T-helper 2 cell treated with Interferon-gamma antibody and Interleukin-4, amounts not matched to agents 100 ng/mL and 5 ng/mL, for 36 hours (primary cell): ENCODE data around the gene GAGE13. TPM values are rescaled to one million over a fixed set of nuclear protein-coding genes. Genes with fewer than 3 reads are reported as not detected.
"Not testable (repeated sequence)": the region's sequence is repeated elsewhere in the genome, so short reads cannot be mapped to it uniquely, and the experiment has no call there.

Experiments
- intact Hi-C: fragments of 100-400 bp; cut with micrococcal nuclease; formaldehyde crosslinking; loops from one replicate; pipeline ENCODE4 v1.15.1; 2023
- total RNA-seq: library from RNA; stranded (reverse); gene quantifications from 2 replicates; pipeline ENCODE4 v1.2.3, GENCODE V29; 2022

The GAGE13 gene
- not detected in 2 replicates for total RNA-seq

- intact Hi-C loops = not testable (repeated sequence)
Measured at GRCh38 chrX:49331282-49331681, at the start of gene GAGE13. Gene GAGE13, plus strand, starts transcription at chrX:49331582. Its CDS starts 1,156 bp downstream, at chrX:49332738.

- intact Hi-C loops = no loop called here
Measured at GRCh38 chrX:49282647-49283011, 48.8 kb upstream of the GAGE13 start.

- intact Hi-C loops = no loop called here
Measured at GRCh38 chrX:49284212-49284611, 47.2 kb upstream of the GAGE13 start.

DNA sequence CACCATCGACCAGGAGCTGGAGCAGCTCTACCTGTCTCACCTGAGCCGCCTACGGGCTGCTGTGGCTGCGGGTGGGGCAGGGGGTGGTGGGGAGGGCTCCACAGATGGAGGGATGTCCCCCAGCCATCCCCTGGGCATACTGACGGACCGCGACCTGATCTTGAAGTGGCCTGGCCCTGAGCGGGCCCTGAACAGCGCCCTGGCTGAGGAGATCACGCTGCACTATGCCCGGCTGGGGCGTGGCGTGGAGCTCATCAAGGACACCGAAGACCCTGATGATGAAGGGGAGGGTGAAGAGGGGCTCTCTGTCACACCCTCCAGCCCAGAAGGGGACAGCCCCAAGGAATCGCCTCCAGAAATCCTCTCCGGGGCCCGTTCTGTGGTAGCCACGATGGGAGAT is 45.2 kb upstream of the GAGE13 start:
- intact Hi-C loops = no loop called here

GRCh38 chrX:49286581-49286980 is 44.8 kb upstream of the GAGE13 start:
- intact Hi-C loops = no loop called here

- intact Hi-C loops = no loop called here
Measured at GRCh38 chrX:49287665-49288064, 43.7 kb upstream of the GAGE13 start.

GRCh38 chrX:49290215-49290614 is 41.2 kb upstream of the GAGE13 start:
- intact Hi-C loops = no loop called here

DNA sequence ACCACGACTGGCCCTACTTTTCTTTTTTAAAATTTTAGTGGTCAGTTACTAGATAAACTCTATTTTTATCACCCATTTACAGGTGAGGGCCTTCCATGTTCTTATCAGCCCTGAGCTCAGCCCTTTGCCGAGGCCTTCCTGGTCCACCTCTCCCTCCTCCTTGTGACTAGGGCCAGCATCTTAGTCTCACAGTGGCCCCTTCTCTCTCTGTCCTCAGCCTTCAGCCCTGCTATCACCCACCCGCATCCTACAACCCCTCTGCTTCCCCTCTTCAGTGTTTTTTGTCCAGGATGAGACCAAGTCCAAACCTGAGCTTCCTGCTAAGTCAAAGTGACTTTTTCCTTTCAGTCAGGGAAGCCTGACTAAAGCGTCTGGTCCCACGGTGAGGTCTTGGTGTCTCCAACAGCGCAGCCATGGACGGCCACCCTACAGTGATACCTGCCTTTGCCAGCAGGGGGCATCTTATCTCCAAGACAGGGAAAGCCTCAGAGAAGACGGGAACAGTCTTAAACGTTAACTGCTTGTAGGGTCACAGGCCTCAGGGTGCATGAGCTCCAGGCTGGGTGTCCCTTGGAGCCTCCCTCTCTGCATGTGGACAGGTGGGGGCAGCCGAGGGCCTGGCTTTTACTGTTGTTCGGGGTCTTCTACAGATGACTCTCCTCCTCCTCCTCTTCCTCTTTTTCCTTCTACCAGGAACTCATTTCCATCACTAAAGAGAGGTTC is 39.6 kb upstream of the GAGE13 start:
- intact Hi-C loops = no loop called here

- intact Hi-C loops = no loop called here
Measured at GRCh38 chrX:49292400-49293362, 38.7 kb upstream of the GAGE13 start.

DNA sequence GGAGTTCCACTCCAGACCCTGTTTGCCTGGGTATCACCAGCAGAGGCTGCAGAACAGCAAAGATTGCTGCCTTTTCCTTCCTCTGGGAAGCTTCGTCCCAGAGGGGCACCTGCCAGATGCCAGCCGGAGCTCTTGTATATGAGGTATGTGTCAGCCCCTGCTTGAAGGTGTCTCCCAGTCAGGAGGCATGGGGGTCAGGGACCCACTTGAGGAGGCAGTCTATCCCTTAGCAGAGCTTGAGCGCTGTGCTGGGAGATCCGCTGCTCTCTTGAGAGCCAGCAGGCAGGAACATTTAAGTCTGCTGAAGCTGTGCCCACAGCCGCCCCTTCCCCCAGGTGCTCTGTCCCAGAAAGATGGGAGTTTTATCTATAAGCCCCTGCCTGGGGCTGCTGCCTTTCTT is 32.1 kb upstream of the GAGE13 start:
- intact Hi-C loops = not testable (repeated sequence)

- intact Hi-C loops = no loop called here
Measured at GRCh38 chrX:49300703-49301102, 30.7 kb upstream of the GAGE13 start.

- intact Hi-C loops = no loop called here
Measured at GRCh38 chrX:49303346-49303745, 28.0 kb upstream of the GAGE13 start, which contains the start of gene GAGE10. Gene GAGE10, plus strand, starts transcription at chrX:49303646. Its CDS starts 1,214 bp downstream, at chrX:49304860.

DNA sequence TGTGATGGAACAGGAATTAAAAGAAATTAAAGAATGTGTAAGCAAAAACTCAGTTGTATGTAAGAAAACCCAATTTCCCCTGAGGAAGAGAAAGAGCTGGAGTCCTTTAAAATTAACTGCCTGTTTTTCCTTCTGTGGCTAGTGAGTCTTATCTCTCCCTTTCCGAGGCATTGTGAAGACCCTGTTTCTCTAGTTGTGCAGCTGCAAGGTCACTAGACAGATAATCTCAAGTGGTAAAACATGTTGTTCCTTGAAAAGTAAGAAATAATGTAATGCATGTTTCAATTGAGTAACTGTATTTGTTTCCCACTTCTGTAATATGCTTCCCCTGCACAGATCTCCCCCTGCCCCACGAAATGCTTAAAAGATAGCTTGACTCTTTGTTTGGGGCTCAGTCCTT is 23.6 kb upstream of the GAGE13 start:
- intact Hi-C loops = not testable (repeated sequence)

- intact Hi-C loops = loop anchor here (1.0 kb wide), 1 partner anchor 30 kb away; no protein-coding TSS in a partner anchor
Measured at GRCh38 chrX:49308604-49309269, 22.6 kb upstream of the GAGE13 start.

GRCh38 chrX:49309401-49309981 is 21.9 kb upstream of the GAGE13 start:
- intact Hi-C loops = loop anchor here (1.0 kb wide), 1 partner anchor 31 kb away; no protein-coding TSS in a partner anchor

DNA sequence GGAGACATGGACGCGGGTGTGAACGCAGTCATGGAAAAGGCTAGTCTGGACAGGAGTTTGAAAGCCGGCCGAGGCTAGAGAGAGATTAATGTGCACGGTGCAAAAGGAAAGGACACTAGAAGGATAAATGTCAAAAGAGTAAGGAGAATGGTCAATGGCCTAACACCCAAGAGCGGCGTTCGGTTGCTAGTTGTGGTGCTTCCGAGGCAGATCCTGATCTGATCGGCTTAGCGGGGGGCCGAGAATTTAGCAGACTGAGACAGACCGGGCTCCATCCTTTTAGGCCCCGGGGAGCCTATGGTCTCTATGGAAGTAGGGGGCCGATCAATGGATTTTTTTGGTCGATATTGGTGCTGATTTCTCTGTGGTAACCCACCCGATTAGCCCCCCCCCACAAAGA is 21.0 kb upstream of the GAGE13 start:
- intact Hi-C loops = no loop called here

DNA sequence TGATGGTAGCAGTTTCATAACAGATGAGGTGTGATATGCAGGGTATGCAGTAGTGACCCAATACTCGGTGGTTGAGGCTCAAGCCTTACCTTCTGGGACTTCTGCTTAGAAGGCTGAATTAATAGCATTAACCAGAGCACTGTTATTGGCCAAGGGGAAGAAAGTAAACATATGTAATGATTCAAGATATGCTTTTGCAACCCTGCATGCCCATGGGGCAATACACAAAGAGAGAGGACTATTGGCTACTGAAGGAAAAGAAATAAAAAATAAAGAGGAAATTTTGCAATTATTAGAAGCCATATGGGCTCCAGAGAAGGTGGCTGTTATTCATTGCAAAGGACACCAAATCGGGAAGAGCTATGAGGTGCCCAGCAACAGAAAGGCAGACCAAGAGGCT is 19.2 kb upstream of the GAGE13 start:
- intact Hi-C loops = no loop called here

DNA sequence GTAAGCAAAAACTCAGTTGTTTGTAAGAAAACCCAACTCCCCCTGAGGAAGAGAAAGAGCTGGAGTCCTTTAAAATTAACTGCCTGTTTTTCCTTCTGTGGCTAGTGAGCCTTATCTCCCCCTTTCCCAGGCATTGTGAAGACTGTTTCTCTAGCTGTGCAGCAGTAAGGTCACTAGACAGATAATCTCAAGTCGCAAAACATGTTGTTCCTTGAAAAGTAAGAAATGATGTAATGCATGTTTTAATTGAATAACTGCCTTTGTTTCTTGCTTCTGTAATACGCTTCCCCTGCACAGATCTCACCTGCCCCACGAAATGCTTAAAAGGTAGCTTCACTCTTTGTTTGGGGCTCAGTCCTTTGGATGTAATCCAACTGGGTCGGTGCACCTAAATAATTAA is 15.3 kb upstream of the GAGE13 start:
- intact Hi-C loops = no loop called here

DNA sequence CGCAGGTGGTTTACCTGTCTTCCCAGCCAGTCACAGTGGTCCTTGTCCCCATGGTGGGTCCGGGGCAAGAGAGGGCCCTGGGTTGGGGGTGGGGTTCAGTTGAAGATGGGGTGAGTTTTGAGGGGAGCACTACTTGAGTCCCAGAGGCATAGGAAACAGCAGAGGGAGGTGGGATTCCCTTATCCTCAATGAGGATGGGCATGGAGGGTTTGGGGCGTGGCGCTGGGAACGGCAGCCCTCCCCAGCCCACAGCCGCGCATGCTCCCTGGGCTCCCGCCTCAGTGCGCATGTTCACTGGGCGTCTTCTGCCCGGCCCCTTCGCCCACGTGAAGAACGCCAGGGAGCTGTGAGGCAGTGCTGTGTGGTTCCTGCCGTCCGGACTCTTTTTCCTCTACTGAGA is 9.6 kb upstream of the GAGE13 start, which contains the start of gene GAGE12J:
GAGE12J (plus strand) TSS at position 301 of the 400 bp plus-strand sequence. CDS start 1,157 bp downstream, outside the sequence.
- intact Hi-C loops = not testable (repeated sequence)

DNA sequence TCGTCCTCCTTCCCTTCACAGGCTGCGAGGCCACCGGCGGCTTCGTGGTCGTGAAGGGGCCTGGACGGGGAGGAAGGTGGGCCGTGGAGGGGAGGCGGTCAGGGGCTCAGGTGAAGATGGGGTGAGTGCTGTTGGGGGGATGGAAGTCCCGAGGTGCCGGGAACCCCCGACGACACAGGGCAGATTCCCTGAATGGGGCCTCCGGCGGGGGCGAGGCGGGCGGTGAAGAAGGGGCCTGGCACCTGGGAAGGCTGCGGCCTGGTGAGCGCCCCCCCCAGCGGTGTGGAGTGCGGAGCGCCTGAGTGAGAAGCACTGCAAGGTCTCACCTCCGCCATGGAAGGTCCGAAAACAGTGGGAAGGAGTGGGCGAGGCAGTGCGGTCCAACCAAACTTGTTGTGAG is 9.1 kb upstream of the GAGE13 start:
- intact Hi-C loops = not testable (repeated sequence)

GRCh38 chrX:49323735-49324134 is 7.6 kb upstream of the GAGE13 start:
- intact Hi-C loops = not testable (repeated sequence)
